ENCODE results near the gene ANO10. TPM values are rescaled to one million over a fixed set of nuclear protein-coding genes. Genes with fewer than 3 reads are reported as not detected.

The ANO10 gene
- total RNA-seq, 4 donors from 2014 or later, result 32.8 to 111 (median 54.3) TPM

GRCh38 chr3:43349716-43350115 is 272.1 kb downstream of the ANO10 start:
- Histone ChIP-seq H3K4me1 (peaks cover 0 to 7% of the 10 kb centered on the region in 2 donors), H3K36me3 (no peaks in the 10 kb centered on the region), H3K27me3 (no peaks in the 10 kb centered on the region), H3K9me3 (peaks cover 0 to 18% of the 10 kb centered on the region in 2 donors), H3K4me3 (no peak overlapping the region), H3K27ac (no peak overlapping the region)
- no peak for DNase-seq
- intact Hi-C loops (cut with DNase I; ENCODE audit: low total_unique reads), result no loop called here
- TF ChIP-seq POLR2A (IDR thresholded peaks at IDR 0.05) (no peak), CTCF (IDR thresholded peaks at IDR 0.05) (no peak)

- DNase-seq, result no peak
- intact Hi-C loops (cut with DNase I; ENCODE audit: low total_unique reads), result no loop called here
- TF ChIP-seq POLR2A (IDR thresholded peaks at IDR 0.05) (no peak), CTCF (IDR thresholded peaks at IDR 0.05) (no peak)
- peaks cover 1 to 7% of the 10 kb centered on the region in 2 donors for H3K4me1 ChIP-seq
- peaks cover 0 to 18% of the 10 kb centered on the region in 2 donors for H3K9me3 ChIP-seq
- H3K27me3 ChIP-seq, result no peaks in the 10 kb centered on the region
- no peak overlapping the region for H3K27ac ChIP-seq
- no peak overlapping the region for H3K4me3 ChIP-seq
- H3K36me3 ChIP-seq, result no peaks in the 10 kb centered on the region
These were observed 272.8 kb downstream of the ANO10 start for GRCh38 chr3:43348852-43349574.

- intact Hi-C loops (cut with DNase I; ENCODE audit: low total_unique reads), result no loop called here
- TF ChIP-seq POLR2A (IDR thresholded peaks at IDR 0.05), result no peak
- no peak for TF ChIP-seq CTCF (IDR thresholded peaks at IDR 0.05)
- no peaks in the 10 kb centered on the region for H3K27me3 ChIP-seq
- no peak overlapping the region for H3K27ac ChIP-seq
- H3K9me3 ChIP-seq, result peaks cover 0 to 13% of the 10 kb centered on the region in 2 donors
- no peak for DNase-seq
- peaks cover 7 to 8% of the 10 kb centered on the region in 2 donors for H3K4me1 ChIP-seq
- no peaks in the 10 kb centered on the region for H3K36me3 ChIP-seq
- H3K4me3 ChIP-seq, result no peak overlapping the region
These were observed 273.5 kb downstream of the ANO10 start for GRCh38 chr3:43348350-43348749.

GRCh38 chr3:43347774-43348173 is 274.0 kb downstream of the ANO10 start:
- DNase-seq, result no peak
- H3K36me3 ChIP-seq, result no peaks in the 10 kb centered on the region
- H3K27me3 ChIP-seq, result no peaks in the 10 kb centered on the region
- H3K9me3 ChIP-seq, result peaks cover 0 to 8% of the 10 kb centered on the region in 2 donors
- peaks cover 7 to 11% of the 10 kb centered on the region in 2 donors for H3K4me1 ChIP-seq
- no peak for TF ChIP-seq CTCF (IDR thresholded peaks at IDR 0.05)
- no peak for TF ChIP-seq POLR2A (IDR thresholded peaks at IDR 0.05)
- H3K27ac ChIP-seq, result no peak overlapping the region
- H3K4me3 ChIP-seq, result no peak overlapping the region
- intact Hi-C loops (cut with DNase I; ENCODE audit: low total_unique reads), result no loop called here

- TF ChIP-seq CTCF (IDR thresholded peaks at IDR 0.05) (no peak), POLR2A (IDR thresholded peaks at IDR 0.05) (no peak)
- intact Hi-C loops (cut with DNase I; ENCODE audit: low total_unique reads), result no loop called here
- DNase-seq, result no peak
- no peaks in the 10 kb centered on the region for H3K36me3 ChIP-seq
- H3K27ac ChIP-seq, result peak overlapping the region in 1 of 2 donors; percentile 22
- H3K27me3 ChIP-seq, result no peaks in the 10 kb centered on the region
- peaks cover 7 to 13% of the 10 kb centered on the region in 2 donors for H3K4me1 ChIP-seq
- no peak overlapping the region for H3K4me3 ChIP-seq
- H3K9me3 ChIP-seq, result peaks cover 0 to 2% of the 10 kb centered on the region in 2 donors
These were observed 274.6 kb downstream of the ANO10 start for GRCh38 chr3:43346978-43347749.

Measured in uterus (tissue), 4 donors.